SU-DHL-6 (cell line): ENCODE results near the gene FIBP.

ENCODE experiments used
- CTCF ChIP-seq: fragments of 200-600 bp; sonication (generic); IDR thresholded peaks from one replicate; pipeline ENCODE4 v1.5.1; 2017; ENCODE audit warnings: antibody characterized with exemption, mild to moderate bottlenecking, low read length, moderate library complexity; ENCODE audit not compliant: insufficient read depth, poor library complexity, severe bottlenecking
- EZH2phosphoT487 ChIP-seq: fragments of 200-600 bp; sonication (generic), shearing (Covaris generic); conservative IDR thresholded peaks from 2 replicates; pipeline ENCODE4 v1.6.1; 2018; ENCODE audit warnings: mild to moderate bottlenecking, antibody characterized with exemption, low read length, moderate library complexity, mixed read lengths

- TF ChIP-seq CTCF = no peak
- no peak for TF ChIP-seq EZH2phosphoT487
Observed at GRCh38 chr11:65897020-65897471, 8.8 kb upstream of the FIBP start.
